Lung (tissue), 13 donors: ENCODE measurements around the gene PLSCR1. TPM values are rescaled to one million over a fixed set of nuclear protein-coding genes. Genes with fewer than 3 reads are reported as not detected.
A peak's percentile ranks its signal among the peaks of the same experiment; 100 is the strongest.

Experiments used
- ATAC-seq: fragments of 200-7000 bp; cut with Tn5 transposase; one replicate; pipeline ENCODE4 v1.9.1; 2020; ENCODE audit warnings: moderate number of reproducible peaks; ENCODE audit not compliant: insufficient read depth, low FRiP score
- DNase-seq, 3 donors: peaks; one replicate each; pipeline ENCODE4 v3.0.0-alpha.2; 2013 to 2017
- H3K27ac ChIP-seq, 2 donors: one replicate each; pipeline ENCODE4 v1.5.1; 2013; ENCODE audit warnings: mild to moderate bottlenecking in 2 of 2, moderate library complexity in 2 of 2, control low read depth in 1 of 2, inconsistent platforms in 1 of 2, low read depth in 1 of 2, low read length in 1 of 2
- H3K27me3 ChIP-seq, 3 donors: one replicate each; pipeline ENCODE4 v1.5.1; 2013; ENCODE audit warnings: low read length in 2 of 3; ENCODE audit not compliant: control insufficient read depth in 3 of 3, insufficient read depth in 3 of 3
- H3K36me3 ChIP-seq, 4 donors: one replicate each; pipeline ENCODE4 v1.5.1; 2013; ENCODE audit warnings: low read length in 4 of 4, mild to moderate bottlenecking in 1 of 4, moderate library complexity in 1 of 4; ENCODE audit not compliant: control insufficient read depth in 4 of 4, insufficient read depth in 4 of 4
- H3K4me1 ChIP-seq, 5 donors: one replicate each; pipeline ENCODE4 v1.5.1; 2013; ENCODE audit warnings: low read length in 5 of 5, mild to moderate bottlenecking in 2 of 5, moderate library complexity in 1 of 5; ENCODE audit not compliant: control insufficient read depth in 5 of 5, insufficient read depth in 5 of 5
- H3K4me3 ChIP-seq: one replicate; pipeline ENCODE4 v1.5.1; 2013; ENCODE audit warnings: mild to moderate bottlenecking, control low read depth, moderate library complexity
- H3K9ac ChIP-seq, 2 donors: one replicate each; pipeline ENCODE4 v1.5.1; 2013; ENCODE audit warnings: low read length in 2 of 2, control low read depth in 1 of 2; ENCODE audit not compliant: insufficient read depth in 1 of 2
- H3K9me3 ChIP-seq, 4 donors: one replicate each; pipeline ENCODE4 v1.5.1; 2013; ENCODE audit warnings: low read length in 3 of 4, mild to moderate bottlenecking in 1 of 4, moderate library complexity in 1 of 4; ENCODE audit not compliant: control insufficient read depth in 4 of 4, insufficient read depth in 3 of 4
- WGBS, 2 donors: extraction: QIAGEN DNeasy Blood & Tissue Kit; methylation state at CpG; one replicate each; pipeline ENCODE4 v1.1.7; 2013; 5-methylcytosine and 5-hydroxymethylcytosine counted together
- polyA plus RNA-seq, 2 donors: library from polyadenylated mRNA; stranded (reverse); fragments of 200-250 nt; gene quantifications; one replicate each; pipeline ENCODE4 v1.2.1, GENCODE V29; 2013
- small RNA-seq: library from RNA; depleted of rRNA; stranded (forward); fragments of <200 nt; gene quantifications from one replicate; pipeline ENCODE3, GENCODE V24; 2014; ENCODE audit warnings: low replicate concordance
- total RNA-seq, 2 donors: library from RNA; depleted of rRNA in 1 of 2; stranded (reverse); fragments of >200 nt in 1 of 2; gene quantifications; one replicate each; pipeline ENCODE4 v1.2.1, GENCODE V29; 2014 to 2021
- TF ChIP-seq, protein P1 (sequence below): IDR thresholded peaks from 2 replicates; pipeline ENCODE4 v1.5.1; 2012; ENCODE audit warnings: mild to moderate bottlenecking; ENCODE audit errors: control extremely low read depth, extremely low read depth
- donor health status: control.
- donor health status: control.
- donor health status: Bipolar disorder and iron deficiency.
- donor health status: healthy.
- donor health status: DM: yes; HTN: yes; CAD: no.

PLSCR1 gene
- total and polyA plus RNA-seq, 4 donors: 38.6 to 211 (median 108) TPM

DNA sequence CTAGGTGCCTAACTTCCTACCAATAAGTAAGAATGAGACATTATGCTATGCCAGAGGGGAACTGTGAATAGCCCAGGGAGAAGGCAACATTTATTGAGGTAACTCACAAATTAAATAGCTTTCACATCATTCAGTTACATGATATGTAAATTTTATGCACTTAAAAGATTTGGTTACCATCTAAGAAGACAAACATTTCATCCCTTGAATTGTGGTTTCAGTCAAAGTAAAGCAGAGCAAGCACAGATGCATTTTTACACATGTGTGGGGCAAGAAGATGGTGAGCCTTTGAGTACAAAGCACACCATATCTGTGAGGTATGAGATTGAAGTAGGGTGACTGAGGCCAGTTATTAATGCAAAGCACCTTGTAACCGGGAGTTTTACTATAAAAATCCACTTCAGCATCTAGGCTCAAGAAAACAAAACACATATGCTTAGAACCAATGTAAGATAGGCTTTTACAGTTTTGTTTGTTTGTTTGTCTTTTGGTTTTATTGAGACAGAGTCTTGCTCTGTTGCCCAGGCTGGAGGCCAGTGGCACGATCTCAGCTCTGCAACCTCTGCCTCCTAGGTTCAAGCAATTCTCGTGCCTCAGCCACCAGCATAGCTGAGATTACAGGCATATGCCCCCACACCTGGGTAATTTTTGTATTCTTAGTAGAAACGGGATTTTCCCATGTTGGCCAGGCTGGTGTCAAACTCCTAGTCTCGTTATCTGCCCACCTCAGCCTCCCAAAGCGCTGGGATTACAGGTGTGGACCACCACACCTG, 78.5 kb downstream of the PLSCR1 start:
- no peak for DNase-seq
- no peaks in the 10 kb centered on the region for H3K27me3 ChIP-seq
- no peak overlapping the region for H3K27ac ChIP-seq
- peak overlapping the region in 1 of 2 donors; percentile 9 for H3K9ac ChIP-seq
- no peak overlapping the region for H3K4me3 ChIP-seq
- no peak for ATAC-seq
- no peaks in the 10 kb centered on the region for H3K9me3 ChIP-seq
- peaks cover 0 to 20% (median 5%) of the 10 kb centered on the region in 5 donors for H3K4me1 ChIP-seq
- WGBS, 2 donors: 85 to 92% methylated on average over 6 of the region's 6 CpGs
- H3K36me3 ChIP-seq: no peaks in the 10 kb centered on the region
- TF ChIP-seq, protein P1, sequence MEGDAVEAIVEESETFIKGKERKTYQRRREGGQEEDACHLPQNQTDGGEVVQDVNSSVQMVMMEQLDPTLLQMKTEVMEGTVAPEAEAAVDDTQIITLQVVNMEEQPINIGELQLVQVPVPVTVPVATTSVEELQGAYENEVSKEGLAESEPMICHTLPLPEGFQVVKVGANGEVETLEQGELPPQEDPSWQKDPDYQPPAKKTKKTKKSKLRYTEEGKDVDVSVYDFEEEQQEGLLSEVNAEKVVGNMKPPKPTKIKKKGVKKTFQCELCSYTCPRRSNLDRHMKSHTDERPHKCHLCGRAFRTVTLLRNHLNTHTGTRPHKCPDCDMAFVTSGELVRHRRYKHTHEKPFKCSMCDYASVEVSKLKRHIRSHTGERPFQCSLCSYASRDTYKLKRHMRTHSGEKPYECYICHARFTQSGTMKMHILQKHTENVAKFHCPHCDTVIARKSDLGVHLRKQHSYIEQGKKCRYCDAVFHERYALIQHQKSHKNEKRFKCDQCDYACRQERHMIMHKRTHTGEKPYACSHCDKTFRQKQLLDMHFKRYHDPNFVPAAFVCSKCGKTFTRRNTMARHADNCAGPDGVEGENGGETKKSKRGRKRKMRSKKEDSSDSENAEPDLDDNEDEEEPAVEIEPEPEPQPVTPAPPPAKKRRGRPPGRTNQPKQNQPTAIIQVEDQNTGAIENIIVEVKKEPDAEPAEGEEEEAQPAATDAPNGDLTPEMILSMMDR: no peak

Small RNA genes lying within 50 kb of the gene (small RNA-seq; reads per million reads assigned to genes)
- gene RNU6-428P: not detected

Other genes with a start within 250 kb of the PLSCR1 start
- not detected for gene PLSCR2, start 75.0 kb downstream of the PLSCR1 start, total RNA-seq
- under 1 TPM; 0.03 to 0.33 TPM for gene PLSCR2, start 75.0 kb downstream of the PLSCR1 start, polyA plus RNA-seq
- not detected for gene PLSCR5, start 60.7 kb upstream of the PLSCR1 start, total RNA-seq
- not detected for gene PLSCR5, start 60.7 kb upstream of the PLSCR1 start, polyA plus RNA-seq